ENCODE results near the gene IGSF8.

DNA sequence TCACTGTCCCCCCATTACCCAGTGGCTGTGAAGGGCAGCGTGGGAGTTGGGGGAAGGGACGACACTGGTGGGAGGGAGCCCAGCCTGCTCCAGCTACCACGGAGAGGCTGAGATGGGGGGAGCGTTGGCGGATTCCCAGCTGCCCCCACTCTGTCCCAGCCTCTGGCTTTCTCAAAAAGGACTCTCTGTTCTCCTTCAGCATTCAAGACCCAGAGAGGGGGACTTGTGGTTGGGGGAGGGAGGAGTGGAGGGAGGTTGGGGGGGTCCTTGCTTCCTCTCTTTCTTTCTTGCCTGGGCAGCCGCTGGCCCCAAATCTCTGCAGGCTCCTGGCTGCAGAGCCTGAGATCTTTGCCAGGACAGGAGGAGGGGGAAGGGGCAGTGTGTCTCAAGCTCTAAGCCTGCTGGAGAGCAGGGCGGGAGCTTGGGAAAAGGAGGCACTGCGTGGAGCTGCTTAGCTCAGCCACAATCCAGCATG, 19.3 kb upstream of the IGSF8 start:
- TF ChIP-seq CTCF (IDR thresholded peaks at IDR 0.05): no peak
- TF ChIP-seq POLR2A (IDR thresholded peaks at IDR 0.05): no peak
